Cardiac septum (tissue), 1 donor: Measurements from ENCODE around the gene PRR5L. TPM values are rescaled to one million over a fixed set of nuclear protein-coding genes. Genes with fewer than 3 reads are reported as not detected.
A peak's percentile ranks its signal among the peaks of the same experiment; 100 is the strongest.

Experiments used
- DNase-seq: peaks from one replicate; pipeline ENCODE4 v3.0.0-alpha.2; 2020; ENCODE audit warnings: low spot score
- intact Hi-C: fragments of 100-400 bp; cut with DNase I; formaldehyde crosslinking; loops from one replicate; pipeline ENCODE4 v1.14.0; 2022
- total RNA-seq: library from RNA; stranded (reverse); fragmentation: NEBNext Ultra II Directional; extraction: Animal tissue kit (Norgen Biotek cat#: 25700); gene quantifications from one replicate; pipeline ENCODE4 v1.2.1, GENCODE V29; 2021
- donor health status: DM: no; HTN: no; CAD: no.

PRR5L gene
- total RNA-seq, 1 donor from 2014 or later, result 4.0 TPM

GRCh38 chr11:36449561-36450096, 153.5 kb downstream of the PRR5L start:
- no peak for DNase-seq
- intact Hi-C loops, result loop anchor here (10.0 kb wide), 1 partner anchor 75 kb away; no protein-coding TSS in a partner anchor

GRCh38 chr11:36450110-36450572, 154.1 kb downstream of the PRR5L start:
- intact Hi-C loops, result loop anchor here (10.0 kb wide), 1 partner anchor 75 kb away; no protein-coding TSS in a partner anchor
- DNase-seq, result no peak

- intact Hi-C loops, result loop anchor here (10.0 kb wide), 1 partner anchor 76 kb away; no protein-coding TSS in a partner anchor
- DNase-seq, result no peak
These were observed 155.0 kb downstream of the PRR5L start for GRCh38 chr11:36451045-36451444.

GRCh38 chr11:36451681-36452080, 155.6 kb downstream of the PRR5L start:
- intact Hi-C loops, result loop anchor here (10.0 kb wide), 1 partner anchor 77 kb away; no protein-coding TSS in a partner anchor
- DNase-seq, result no peak

- no peak for DNase-seq
- intact Hi-C loops, result loop anchor here (10.0 kb wide), 1 partner anchor 78 kb away; no protein-coding TSS in a partner anchor
These were observed 156.3 kb downstream of the PRR5L start for GRCh38 chr11:36452236-36452940.

- no peak for DNase-seq
- intact Hi-C loops, result loop anchor here (10.0 kb wide), 1 partner anchor 78 kb away; no protein-coding TSS in a partner anchor
These were observed 156.9 kb downstream of the PRR5L start for GRCh38 chr11:36452961-36453360.

GRCh38 chr11:36453678-36454077, 157.6 kb downstream of the PRR5L start:
- intact Hi-C loops, result loop anchor here (10.0 kb wide), 1 partner anchor 79 kb away; no protein-coding TSS in a partner anchor
- DNase-seq, result no peak

GRCh38 chr11:36454551-36454940, 158.5 kb downstream of the PRR5L start:
- intact Hi-C loops, result loop anchor here (10.0 kb wide), 1 partner anchor 80 kb away; no protein-coding TSS in a partner anchor
- no peak for DNase-seq

GRCh38 chr11:36454941-36455631, 159.0 kb downstream of the PRR5L start:
- intact Hi-C loops, result loop anchor here (10.0 kb wide), 1 partner anchor 80 kb away; no protein-coding TSS in a partner anchor
- DNase-seq, result no peak

- intact Hi-C loops, result loop anchor here (10.0 kb wide), 1 partner anchor 81 kb away; no protein-coding TSS in a partner anchor
- DNase-seq, result peak; percentile 83
These were observed 159.6 kb downstream of the PRR5L start for GRCh38 chr11:36455658-36456111.

- DNase-seq, result no peak
- intact Hi-C loops, result loop anchor here (10.0 kb wide), 1 partner anchor 81 kb away; no protein-coding TSS in a partner anchor
These were observed 160.1 kb downstream of the PRR5L start for GRCh38 chr11:36456156-36456555.

GRCh38 chr11:36458129-36458915, 162.2 kb downstream of the PRR5L start:
- DNase-seq, result no peak
- intact Hi-C loops, result loop anchor here (10.0 kb wide), 1 partner anchor 84 kb away; no protein-coding TSS in a partner anchor

GRCh38 chr11:36459046-36459445, 163.0 kb downstream of the PRR5L start:
- intact Hi-C loops, result loop anchor here (10.0 kb wide), 1 partner anchor 84 kb away; no protein-coding TSS in a partner anchor
- no peak for DNase-seq

GRCh38 chr11:36460220-36460619, 164.1 kb downstream of the PRR5L start:
- intact Hi-C loops, result no loop called here
- no peak for DNase-seq

- intact Hi-C loops, result no loop called here
- no peak for DNase-seq
These were observed 166.2 kb downstream of the PRR5L start for GRCh38 chr11:36462321-36462720.

GRCh38 chr11:36463781-36464180, 167.7 kb downstream of the PRR5L start:
- no peak for DNase-seq
- intact Hi-C loops, result no loop called here

GRCh38 chr11:36464720-36465119, 168.6 kb downstream of the PRR5L start:
- no peak for DNase-seq
- intact Hi-C loops, result no loop called here

GRCh38 chr11:36465449-36466163, 169.5 kb downstream of the PRR5L start:
- intact Hi-C loops, result no loop called here
- DNase-seq, result no peak
